K562 (cell line): ENCODE data around the gene SPATS1. TPM values are rescaled to one million over a fixed set of nuclear protein-coding genes. Genes with fewer than 3 reads are reported as not detected.

ENCODE experiments used
- FOXJ2 ChIP-seq: fragments of 200-800 bp; sonication (Bioruptor generic); IDR thresholded peaks from 2 replicates; pipeline ENCODE4 v1.6.1; 2016; ENCODE audit warnings: missing genetic modification characterization, missing compliant biosample characterization
- HOMEZ ChIP-seq: fragments of 250-450 bp; sonication (Bioruptor Pico); IDR thresholded peaks from 2 replicates; pipeline ENCODE4 v1.4.0; 2020; ENCODE audit warnings: mild to moderate bottlenecking, moderate library complexity
- NFE2 ChIP-seq: IDR thresholded peaks from 2 replicates; pipeline ENCODE4 v1.6.1; 2014; ENCODE audit warnings: antibody characterized with exemption, low read depth
- PURB ChIP-seq: sonication (generic); formaldehyde crosslinking; IDR thresholded peaks from 2 replicates; pipeline ENCODE4 v1.9.0; 2021; ENCODE audit warnings: low read depth, mild to moderate bottlenecking, missing genetic modification reagents
- RCOR1 ChIP-seq, 2 experiments: IDR thresholded peaks; 2 replicates each; pipeline ENCODE4 v1.6.1; 2012; ENCODE audit warnings: low read depth in 2 of 2, low read length in 2 of 2, borderline replicate concordance in 1 of 2, improper control_type of control experiment in 1 of 2
- REST ChIP-seq, 2 experiments: fragments of 450-650 bp; formaldehyde crosslinking in 1 of 2; IDR thresholded peaks; 2 replicates each; pipeline versions ENCODE4 v1.4.0 to v1.6.1; 2014 to 2020; ENCODE audit warnings: mild to moderate bottlenecking in 2 of 2, borderline replicate concordance in 1 of 2, low read depth in 1 of 2
- SMC3 ChIP-seq: conservative IDR thresholded peaks from 2 replicates; pipeline ENCODE4 v1.6.1; 2011; ENCODE audit warnings: low read depth, low read length, improper control_type of control experiment; ENCODE audit not compliant: insufficient read depth
- THRAP3 ChIP-seq: fragments of 450-650 bp; IDR thresholded peaks from 2 replicates; pipeline ENCODE4 v1.6.1; 2016; ENCODE audit warnings: mild to moderate bottlenecking, inconsistent platforms, borderline replicate concordance
- ZKSCAN1 ChIP-seq: fragments of 150-350 bp; IDR thresholded peaks from 2 replicates; pipeline ENCODE4 v1.6.1; 2016; ENCODE audit warnings: low read depth, low read length
- ZNF583 ChIP-seq: fragments of 250-450 bp; sonication (Bioruptor Pico); IDR thresholded peaks from 2 replicates; pipeline ENCODE4 v1.4.0; 2020
- polyA plus RNA-seq, 8 experiments: library from polyadenylated mRNA; depleted of rRNA in 4 of 8; stranded (reverse) in 5 of 8; unstranded in 3 of 8; fragments of >200 nt; fragmentation: Nextera tagmentation in 2 of 8; fragmentation: Illumina TruSeq in 1 of 8; extraction: Ambion mirVana in 2 of 8; extraction: Trizol in 1 of 8; gene quantifications; 2 replicates each; pipeline versions ENCODE4 v1.2.1 to v1.2.3, GENCODE V29; 2011 to 2014; ENCODE audit warnings: inconsistent platforms in 1 of 8, missing spikeins in 1 of 8
- total RNA-seq, 7 experiments: library from RNA; depleted of rRNA in 6 of 7; stranded (reverse); fragments of >200 nt in 6 of 7; fragmentation: Illumina TruSeq in 2 of 7; extraction: Trizol in 2 of 7; gene quantifications; 2 replicates each; pipeline versions ENCODE4 v1.2.1 to v1.2.3, GENCODE V29; 2011 to 2021; ENCODE audit warnings: low replicate concordance in 1 of 7
- TF ChIP-seq, protein P1 (sequence below): sonication (generic); formaldehyde crosslinking; IDR thresholded peaks from 2 replicates; pipeline ENCODE4 v1.9.0; 2022; ENCODE audit warnings: mild to moderate bottlenecking, missing genetic modification reagents
- TF ChIP-seq, protein P2 (sequence below): sonication (generic); formaldehyde crosslinking; IDR thresholded peaks from 2 replicates; pipeline ENCODE4 v1.8.1; 2023; ENCODE audit warnings: mild to moderate bottlenecking, missing genetic modification reagents

Gene SPATS1
- total and polyA plus RNA-seq, 9 of the 15 experiments (the other 6 are each of a cell fraction or from before 2014, with no cell fraction given) = not detected

- TF ChIP-seq HOMEZ (CRISPR knock-in tag) (no peak), ZNF583 (CRISPR knock-in tag) (no peak), ZKSCAN1 (peak; percentile 45; the same call in 1 of the 2 replicates), PURB (CRISPR knock-in tag) (0 out of 2 replicates have a peak, but pooled peaks have one; percentile 78), THRAP3 (no peak), SMC3 (peak; percentile 53), NFE2 (peak; percentile 83), FOXJ2 (tag) (no peak), REST (IDR thresholded peaks at IDR 0.05; ENCODE audit: borderline replicate concordance) (peak; percentile 41; the same call in 1 of the 2 replicates), REST (CRISPR knock-in tag; IDR thresholded peaks at IDR 0.05; ENCODE audit: low read depth) (no peak), RCOR1 (IDR thresholded peaks at IDR 0.05; ENCODE audit: borderline replicate concordance in 1 of 2, low read depth in 2 of 2, low read length in 2 of 2) (peak in 1 of 2 experiments; percentile 28; a peak in 1 of 4 replicates)
- TF ChIP-seq, protein P1, sequence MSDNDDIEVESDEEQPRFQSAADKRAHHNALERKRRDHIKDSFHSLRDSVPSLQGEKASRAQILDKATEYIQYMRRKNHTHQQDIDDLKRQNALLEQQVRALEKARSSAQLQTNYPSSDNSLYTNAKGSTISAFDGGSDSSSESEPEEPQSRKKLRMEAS = peak; percentile 42
- TF ChIP-seq, protein P2, sequence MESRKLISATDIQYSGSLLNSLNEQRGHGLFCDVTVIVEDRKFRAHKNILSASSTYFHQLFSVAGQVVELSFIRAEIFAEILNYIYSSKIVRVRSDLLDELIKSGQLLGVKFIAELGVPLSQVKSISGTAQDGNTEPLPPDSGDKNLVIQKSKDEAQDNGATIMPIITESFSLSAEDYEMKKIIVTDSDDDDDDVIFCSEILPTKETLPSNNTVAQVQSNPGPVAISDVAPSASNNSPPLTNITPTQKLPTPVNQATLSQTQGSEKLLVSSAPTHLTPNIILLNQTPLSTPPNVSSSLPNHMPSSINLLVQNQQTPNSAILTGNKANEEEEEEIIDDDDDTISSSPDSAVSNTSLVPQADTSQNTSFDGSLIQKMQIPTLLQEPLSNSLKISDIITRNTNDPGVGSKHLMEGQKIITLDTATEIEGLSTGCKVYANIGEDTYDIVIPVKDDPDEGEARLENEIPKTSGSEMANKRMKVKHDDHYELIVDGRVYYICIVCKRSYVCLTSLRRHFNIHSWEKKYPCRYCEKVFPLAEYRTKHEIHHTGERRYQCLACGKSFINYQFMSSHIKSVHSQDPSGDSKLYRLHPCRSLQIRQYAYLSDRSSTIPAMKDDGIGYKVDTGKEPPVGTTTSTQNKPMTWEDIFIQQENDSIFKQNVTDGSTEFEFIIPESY (CRISPR knock-in tag) = peak; percentile 99
These were observed 37.9 kb upstream of the SPATS1 start (continued) for GRCh38 chr6:44304282-44305199.
